LoVo (cell line): ENCODE measurements around the gene ECE1.

Source experiments
- DNase-seq: peaks from one replicate; pipeline ENCODE4 v3.0.0-alpha.2; 2016; ENCODE audit warnings: low spot score

The ECE1 gene

DNA sequence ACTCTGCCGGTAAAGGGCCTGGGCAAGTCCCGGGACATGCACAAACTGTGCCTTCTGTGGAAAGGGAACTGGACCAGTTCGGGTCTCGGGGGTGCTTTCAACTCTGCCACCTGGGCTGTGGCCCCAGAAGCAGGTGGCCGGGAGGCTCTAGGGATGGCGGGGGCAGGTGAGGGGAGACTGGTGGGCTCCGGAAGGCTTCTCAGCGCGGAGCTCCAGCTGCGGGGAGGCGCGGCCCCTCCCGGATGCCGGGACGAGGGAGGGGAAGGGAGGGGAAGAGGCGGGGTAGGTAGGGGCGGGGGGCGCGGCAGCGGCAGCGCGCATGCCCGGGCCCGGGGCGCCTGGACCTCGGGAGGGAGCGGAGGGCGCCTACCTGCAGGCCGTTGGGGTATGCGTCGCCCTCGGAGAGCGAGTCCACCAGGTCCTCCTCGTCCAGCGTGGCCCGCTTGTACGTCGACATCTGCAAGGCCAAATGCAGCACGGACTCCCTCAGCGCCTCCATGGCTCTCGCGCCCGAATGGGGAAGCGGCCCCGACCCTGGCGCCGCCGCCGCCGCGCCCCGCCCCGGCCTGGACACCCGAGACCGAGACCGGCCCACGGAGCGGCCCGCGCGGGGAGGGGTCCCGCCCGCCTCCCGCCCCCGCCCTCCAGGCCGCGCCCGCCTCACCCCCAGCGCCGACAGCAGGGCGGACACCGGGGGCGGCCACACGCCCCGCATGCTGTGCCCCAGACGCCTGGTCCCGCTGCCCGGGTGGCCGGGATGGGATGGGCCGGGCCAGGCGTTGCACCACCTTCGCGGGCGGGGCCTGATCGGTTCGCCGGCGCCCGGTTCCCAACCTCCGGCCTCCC is at the start of gene ECE1:
Gene ECE1, minus strand, starts transcription at position 764 of the 846 bp plus-strand sequence. Its CDS starts 49 bp downstream, at position 715.
- DNase-seq = peak; percentile 9

DNA sequence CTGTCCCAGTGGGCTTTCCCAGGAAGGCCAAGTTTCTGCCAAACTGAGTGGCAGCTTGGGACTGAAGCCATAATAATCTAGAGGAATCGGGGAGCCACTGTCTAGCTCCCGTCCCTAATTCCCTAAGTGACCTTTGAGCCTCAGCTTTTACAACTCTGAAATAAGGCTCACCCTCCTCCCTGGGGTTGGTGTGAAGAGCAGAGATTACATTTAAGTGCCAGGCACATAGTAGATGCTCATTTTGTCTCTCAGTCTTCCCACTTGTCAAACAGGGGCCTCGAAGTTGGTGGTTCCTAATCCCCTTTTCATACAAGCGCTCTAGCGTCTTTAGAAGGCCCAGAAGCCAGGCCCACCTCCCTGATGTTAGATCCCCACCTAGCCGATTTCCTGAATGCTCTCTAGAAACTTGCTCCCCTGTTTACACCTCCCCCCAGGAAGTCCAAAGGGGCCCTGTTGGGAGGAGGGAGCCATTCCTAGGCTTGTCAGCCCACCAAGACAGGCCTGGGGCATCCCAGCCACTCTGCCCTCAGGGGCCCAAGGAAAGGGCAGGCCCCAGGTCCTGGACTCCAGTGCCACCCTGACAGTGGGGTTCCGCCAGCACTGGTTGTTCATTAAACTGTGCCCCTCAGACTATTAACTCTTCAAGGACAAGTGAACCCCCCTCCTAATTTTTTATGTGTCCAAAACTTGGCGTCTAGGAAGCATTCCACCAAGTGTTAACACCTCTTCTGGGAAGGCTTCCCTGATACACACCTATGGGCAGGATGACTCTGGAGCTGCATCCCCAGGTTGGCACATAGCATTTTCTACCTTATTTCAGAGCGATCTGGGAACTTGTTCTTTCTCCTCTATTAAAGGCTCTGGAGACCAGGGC is 49.3 kb upstream of the ECE1 start:
- DNase-seq = no peak

DNA sequence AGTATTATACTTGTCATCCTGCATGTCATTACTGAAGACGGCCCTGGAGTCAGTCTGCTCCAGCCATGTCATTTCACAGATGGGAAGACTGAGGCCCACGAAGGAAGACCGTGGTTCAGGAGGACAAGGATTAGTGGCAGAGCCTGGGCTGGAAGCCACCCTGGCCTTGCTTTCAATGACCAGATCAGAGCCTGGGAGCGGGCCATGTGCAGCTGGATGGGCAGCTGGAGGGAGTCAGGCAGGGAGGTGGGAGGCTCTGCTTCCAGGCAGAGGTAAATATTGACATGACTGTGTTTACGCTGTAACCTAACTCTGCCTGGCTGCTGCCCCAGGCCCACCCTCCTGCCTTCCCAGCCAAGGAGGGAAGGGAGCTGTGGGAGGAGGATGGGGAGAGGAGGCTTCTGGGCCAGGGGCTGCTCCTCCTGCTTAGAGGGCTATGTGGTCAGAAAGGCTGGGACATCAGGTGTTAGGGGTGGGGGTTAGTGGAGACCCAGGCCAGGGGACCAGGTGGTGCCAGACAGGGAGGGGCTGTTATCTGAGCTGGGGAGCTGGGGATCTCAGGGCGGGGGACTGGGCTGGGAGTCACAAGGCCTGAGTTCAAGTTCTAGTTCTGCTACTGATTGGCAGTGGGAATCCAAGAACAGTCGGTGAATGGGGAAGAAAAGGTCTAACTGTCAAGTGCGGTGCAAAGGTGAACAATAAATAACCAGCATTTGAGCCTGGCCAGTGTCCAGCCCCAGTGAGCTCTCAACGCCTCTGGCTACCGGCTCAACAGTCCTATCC is 48.5 kb upstream of the ECE1 start:
- no peak for DNase-seq

DNA sequence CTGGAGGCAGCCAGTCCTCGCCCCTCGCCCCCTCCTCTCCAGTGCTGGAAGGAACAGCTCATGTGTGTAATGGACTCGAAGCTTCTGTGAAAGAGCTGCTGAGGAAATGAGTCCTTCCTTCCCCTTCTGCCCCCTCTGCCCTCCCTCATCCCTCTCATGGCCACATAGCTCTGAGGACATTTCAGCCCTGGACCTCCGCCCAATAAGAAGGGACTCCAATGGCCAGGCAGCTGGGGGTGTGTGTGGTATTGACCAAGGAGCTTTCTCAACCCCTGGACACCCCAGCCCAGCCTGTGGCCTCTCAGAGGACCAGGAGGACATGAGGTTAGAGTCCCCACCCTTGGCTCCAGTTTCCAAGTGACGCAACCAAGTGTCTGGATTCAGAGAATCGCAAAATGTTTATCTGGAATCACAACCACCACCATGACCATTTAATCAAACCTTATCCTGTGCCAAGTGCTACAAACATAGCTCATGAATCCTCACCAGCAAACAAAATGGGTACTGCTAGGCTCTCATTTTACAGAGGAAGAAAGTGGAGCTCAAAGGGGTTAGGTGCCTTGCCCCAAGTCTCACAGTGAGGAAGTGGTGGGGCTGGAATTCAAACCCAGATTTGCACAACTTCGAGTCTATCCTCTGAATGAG is 47.8 kb upstream of the ECE1 start:
- DNase-seq = peak; percentile 5

DNA sequence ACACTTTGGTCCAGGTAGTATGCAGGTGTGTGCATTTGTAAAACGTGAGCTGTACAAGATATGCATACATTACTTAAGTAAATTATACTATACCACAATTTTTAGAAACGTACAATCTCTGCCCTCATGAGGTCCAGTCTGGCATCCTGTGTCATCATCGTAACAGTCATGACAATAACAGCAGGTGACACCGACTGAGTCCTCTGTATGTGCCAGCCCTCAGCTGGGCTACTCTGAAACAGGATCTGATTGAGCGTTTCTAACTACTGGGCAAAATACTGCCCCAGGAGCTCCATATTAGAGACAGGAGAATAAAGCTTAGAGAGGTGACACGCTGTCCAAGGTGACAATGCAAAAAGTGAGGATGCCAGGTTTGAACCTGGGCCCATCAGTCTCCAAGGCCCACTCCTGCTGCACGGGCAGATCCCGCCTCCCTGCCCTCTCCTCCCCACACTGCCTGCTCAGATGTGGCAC is 47.2 kb upstream of the ECE1 start:
- DNase-seq = no peak

DNA sequence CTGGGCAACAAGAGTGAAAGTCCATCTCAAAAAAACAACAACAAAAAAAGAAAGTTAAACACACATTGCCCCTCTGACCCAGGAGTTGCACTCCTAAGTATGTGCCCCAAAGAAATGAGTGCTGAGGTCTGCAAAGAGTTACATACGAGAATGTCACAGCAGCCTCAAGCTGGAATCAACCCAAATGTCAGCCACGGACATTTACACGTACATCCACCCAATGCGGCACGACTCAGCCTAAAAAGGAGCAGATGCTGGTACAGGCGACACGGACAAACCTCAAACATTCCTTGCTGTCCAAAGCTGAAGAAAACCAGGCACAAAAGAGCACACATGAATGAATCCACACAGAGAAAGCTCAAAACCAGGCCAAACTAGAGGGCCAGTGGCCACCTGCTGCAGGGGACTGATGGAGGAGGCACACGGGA is 46.8 kb upstream of the ECE1 start:
- no peak for DNase-seq

DNA sequence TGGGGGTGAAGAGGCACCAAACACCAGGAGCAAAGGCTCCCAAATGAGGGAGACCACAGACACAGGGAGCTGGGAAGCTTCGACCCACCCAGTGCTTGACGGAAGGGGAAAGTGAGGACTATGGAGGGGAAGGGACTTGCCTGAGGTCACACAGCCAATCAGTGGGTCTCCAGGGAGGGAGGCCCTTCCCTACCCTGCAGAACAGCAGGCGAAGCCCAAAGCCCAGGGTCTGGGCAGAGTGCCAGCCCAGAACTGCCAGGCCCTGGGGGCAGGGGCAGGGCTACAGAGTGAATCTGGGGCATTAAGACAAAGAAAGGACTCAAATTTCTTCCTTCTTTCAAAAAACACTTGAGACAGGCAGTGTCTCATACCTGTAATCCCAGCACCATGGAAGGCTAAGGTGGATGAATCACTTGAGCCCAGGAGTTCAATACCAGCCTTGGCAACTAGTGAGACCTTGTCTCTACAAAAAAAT is 45.5 kb upstream of the ECE1 start:
- peak; percentile 8 for DNase-seq

DNA sequence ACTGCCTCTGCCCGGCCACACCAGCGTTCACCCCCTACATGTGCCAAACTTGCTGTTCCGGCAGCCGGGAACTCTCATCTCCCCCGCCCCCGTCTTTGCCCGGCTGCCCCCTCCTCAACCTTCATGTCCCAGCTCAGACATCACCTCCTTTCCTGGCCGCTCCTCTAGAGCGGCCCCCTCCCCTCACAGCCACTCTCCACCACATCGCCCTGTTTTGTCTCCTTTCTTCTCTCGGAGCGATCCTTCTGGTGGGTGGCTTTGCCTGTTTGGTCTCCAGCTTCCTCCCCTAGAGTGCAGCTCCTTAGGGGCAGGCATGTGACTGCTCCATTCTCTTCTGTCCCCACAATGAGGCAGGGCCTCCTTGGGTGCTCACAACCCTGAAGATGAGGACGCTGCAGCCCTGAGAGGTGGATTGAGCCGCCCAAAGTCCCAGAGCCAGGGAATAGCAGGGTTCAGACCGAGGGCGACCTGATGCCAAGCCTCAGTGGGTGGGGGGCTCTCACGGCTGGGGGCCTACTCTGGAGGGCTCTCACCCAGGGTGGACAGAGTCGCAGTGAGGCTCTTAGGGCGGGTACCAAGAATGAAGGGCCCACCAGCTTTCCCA is 44.9 kb upstream of the ECE1 start:
- DNase-seq = no peak

- DNase-seq = peak; percentile 45
These were observed 44.2 kb upstream of the ECE1 start for GRCh38 chr1:21334214-21335087.

GRCh38 chr1:21333824-21334213 is 43.6 kb upstream of the ECE1 start:
- no peak for DNase-seq

- no peak for DNase-seq
These were observed 42.5 kb upstream of the ECE1 start for GRCh38 chr1:21332554-21333311.

GRCh38 chr1:21331752-21332478 is 41.7 kb upstream of the ECE1 start:
- no peak for DNase-seq

DNA sequence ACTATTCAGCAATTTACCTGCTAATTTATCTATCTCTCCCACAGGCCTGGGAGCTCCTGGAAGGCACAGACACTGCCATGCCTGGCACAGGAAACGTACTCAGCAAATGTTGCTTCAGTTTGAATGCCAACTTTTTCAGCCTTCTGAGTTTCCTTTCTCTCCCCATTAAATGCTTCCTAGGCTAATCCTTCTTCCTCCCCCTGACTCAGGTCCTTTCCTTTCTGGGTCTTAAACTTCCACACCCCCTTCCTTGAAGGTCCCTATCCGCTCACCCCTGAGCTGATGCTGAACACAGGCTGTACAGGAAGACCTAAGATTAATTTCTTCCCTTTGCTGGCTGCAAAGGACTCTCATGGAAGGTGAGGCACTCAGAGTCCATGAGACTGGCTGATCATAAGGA is 40.3 kb upstream of the ECE1 start:
- no peak for DNase-seq

- peak; percentile 74 for DNase-seq
These were observed 39.1 kb upstream of the ECE1 start for GRCh38 chr1:21329209-21329844.

DNA sequence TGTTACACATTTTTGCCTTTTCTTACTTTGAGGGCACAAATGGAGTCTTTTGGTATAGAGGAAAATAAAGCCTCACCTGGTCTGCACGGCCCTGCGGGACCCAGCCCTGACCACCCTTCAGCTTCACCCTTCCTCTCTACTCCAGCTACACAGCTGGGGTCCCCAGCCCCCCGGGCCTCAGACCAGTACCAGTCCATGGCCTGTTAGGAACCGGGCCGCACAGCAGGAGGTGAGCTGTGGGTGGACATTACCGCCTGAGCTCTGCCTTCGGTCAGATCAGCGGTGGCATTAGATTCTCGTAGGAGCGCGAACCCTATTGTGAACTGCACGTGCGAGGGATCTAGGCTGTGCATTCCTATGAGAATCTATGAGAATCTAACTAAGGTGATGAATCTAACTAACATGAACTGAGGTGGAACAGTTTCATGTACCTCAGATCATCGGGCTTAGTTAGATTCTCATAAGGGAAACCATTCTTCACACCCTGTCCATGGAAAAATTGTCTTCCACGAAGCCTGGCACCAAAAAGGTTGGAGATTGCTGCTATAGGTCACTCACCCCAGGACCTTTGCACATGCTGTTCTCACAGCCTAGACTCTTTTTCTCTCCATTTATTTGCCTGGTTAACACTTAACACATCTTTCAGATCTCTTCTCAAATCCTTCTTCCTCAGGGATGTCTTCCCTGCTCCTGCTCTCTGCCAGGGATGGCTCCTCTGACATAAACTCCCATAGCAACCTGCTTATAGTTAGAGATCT is 37.5 kb upstream of the ECE1 start:
- no peak for DNase-seq

GRCh38 chr1:21326861-21327344 is 36.6 kb upstream of the ECE1 start:
- no peak for DNase-seq

GRCh38 chr1:21325731-21326387 is 35.6 kb upstream of the ECE1 start:
- DNase-seq = no peak
